GM12878 (cell line): ENCODE data around the gene COA1. TPM values are rescaled to one million over a fixed set of nuclear protein-coding genes. Genes with fewer than 3 reads are reported as not detected.

Experiments
- BCL11A ChIP-seq: IDR thresholded peaks from 2 replicates; pipeline ENCODE4 v1.6.1; 2011; ENCODE audit warnings: low read depth, low read length
- CBFB ChIP-seq: IDR thresholded peaks from 2 replicates; pipeline ENCODE4 v1.6.1; 2016; ENCODE audit warnings: antibody characterized with exemption, low read depth
- CHD1 ChIP-seq: IDR thresholded peaks from 2 replicates; pipeline ENCODE4 v1.6.1; 2012; ENCODE audit warnings: low read depth, low read length, improper control_type of control experiment
- CREB1 ChIP-seq: IDR thresholded peaks from 2 replicates; pipeline ENCODE4 v1.6.1; 2012; ENCODE audit warnings: low read depth, mild to moderate bottlenecking, inconsistent platforms
- DPF2 ChIP-seq: fragments of 450-650 bp; IDR thresholded peaks from 2 replicates; pipeline ENCODE4 v1.6.1; 2017; ENCODE audit warnings: mild to moderate bottlenecking
- ETV6 ChIP-seq, 2 experiments: fragments of 450-650 bp in 1 of 2; IDR thresholded peaks in 1 of 2; conservative IDR thresholded peaks in 1 of 2; 2 replicates each; pipeline ENCODE4 v1.6.1; 2014; ENCODE audit warnings: antibody characterized with exemption in 1 of 2, borderline replicate concordance in 1 of 2, low read depth in 1 of 2, mild to moderate bottlenecking in 1 of 2, moderate library complexity in 1 of 2
- HDGF ChIP-seq: fragments of 450-650 bp; IDR thresholded peaks from 2 replicates; pipeline ENCODE4 v1.6.1; 2016; ENCODE audit warnings: antibody characterized with exemption
- JUND ChIP-seq: IDR thresholded peaks from 2 replicates; pipeline ENCODE4 v1.6.1; 2012; ENCODE audit warnings: low read depth, mild to moderate bottlenecking, low read length, improper control_type of control experiment, moderate library complexity
- MTA3 ChIP-seq: IDR thresholded peaks from 2 replicates; pipeline ENCODE4 v1.6.1; 2012; ENCODE audit warnings: low read length, inconsistent platforms, borderline replicate concordance
- NBN ChIP-seq: fragments of 450-650 bp; IDR thresholded peaks from 2 replicates; pipeline ENCODE4 v1.6.1; 2016
- NFYA ChIP-seq: IDR thresholded peaks from 2 replicates; pipeline ENCODE4 v1.6.1; 2011; ENCODE audit warnings: low read depth, mild to moderate bottlenecking, low read length, improper control_type of control experiment, borderline replicate concordance
- NFYB ChIP-seq: IDR thresholded peaks from 2 replicates; pipeline ENCODE4 v1.6.1; 2011; ENCODE audit warnings: low read depth, mild to moderate bottlenecking, low read length, improper control_type of control experiment, moderate library complexity; ENCODE audit not compliant: insufficient read depth
- PKNOX1 ChIP-seq: fragments of 450-650 bp; IDR thresholded peaks from 2 replicates; pipeline ENCODE4 v1.6.1; 2016; ENCODE audit warnings: mild to moderate bottlenecking
- POU2F2 ChIP-seq: IDR thresholded peaks from 3 replicates; pipeline ENCODE4 v1.6.1; 2011; ENCODE audit warnings: low read depth, mild to moderate bottlenecking, low read length, borderline replicate concordance
- SKIL ChIP-seq: fragments of 450-650 bp; IDR thresholded peaks from 2 replicates; pipeline ENCODE4 v1.6.1; 2017; ENCODE audit warnings: mild to moderate bottlenecking, low read depth, inconsistent platforms; ENCODE audit not compliant: poor library complexity, severe bottlenecking
- SMC3 ChIP-seq: IDR thresholded peaks from 2 replicates; pipeline ENCODE4 v1.6.1; 2011; ENCODE audit warnings: low read length, improper control_type of control experiment, borderline replicate concordance
- SRF ChIP-seq, 2 experiments: IDR thresholded peaks; 2 replicates each; pipeline ENCODE4 v1.6.1; 2011; ENCODE audit warnings: low read depth in 2 of 2, low read length in 2 of 2, mild to moderate bottlenecking in 1 of 2, moderate library complexity in 1 of 2
- TCF12 ChIP-seq: IDR thresholded peaks from 2 replicates; pipeline ENCODE4 v1.6.1; 2011; ENCODE audit warnings: low read depth, mild to moderate bottlenecking, low read length
- YY1 ChIP-seq: IDR thresholded peaks from 2 replicates; pipeline ENCODE4 v1.6.1; 2011; ENCODE audit warnings: low read depth, mild to moderate bottlenecking, low read length
- ZBED1 ChIP-seq: IDR thresholded peaks from 2 replicates; pipeline ENCODE4 v1.6.1; 2016; ENCODE audit warnings: borderline replicate concordance
- polyA plus RNA-seq, 11 experiments: library from polyadenylated mRNA; depleted of rRNA in 4 of 11; unstranded in 6 of 11; stranded (reverse) in 5 of 11; fragments of >200 nt; fragmentation: Nextera tagmentation in 4 of 11; fragmentation: Illumina TruSeq in 1 of 11; extraction: Ambion mirVana in 4 of 11; extraction: Trizol in 1 of 11; gene quantifications; 1 replicate in 1 of 11; 2 replicates in 10 of 11; pipeline versions ENCODE4 v1.2.1 to v1.2.3, GENCODE V29; 2011 to 2016; ENCODE audit warnings: inconsistent platforms in 2 of 11, missing spikeins in 2 of 11, low read depth in 1 of 11
- total RNA-seq, 4 experiments: library from RNA; depleted of rRNA in 3 of 4; stranded (reverse); fragments of >200 nt in 3 of 4; fragmentation: Illumina TruSeq in 1 of 4; extraction: Trizol in 1 of 4; gene quantifications; 2 replicates each; pipeline versions ENCODE4 v1.2.1 to v1.2.3, GENCODE V29; 2013 to 2021
- TF ChIP-seq, protein P1 (sequence below): fragments of 450-650 bp; IDR thresholded peaks from 2 replicates; pipeline ENCODE4 v1.6.1; 2017; ENCODE audit warnings: mild to moderate bottlenecking, moderate library complexity

COA1 gene
- total and polyA plus RNA-seq, 10 of the 15 experiments (the other 5 are each of a cell fraction or from before 2014, with no cell fraction given), result 83.1 to 258 (median 111) TPM

- peak; percentile 26; the same call in 1 of the 2 replicates for TF ChIP-seq SMC3
- peak; percentile 100 for TF ChIP-seq SKIL
- TF ChIP-seq SRF (IDR thresholded peaks at IDR 0.05; ENCODE audit: low read depth in 2 of 2, low read length in 2 of 2), result peak; percentile 14 to 97; a peak in 2 of 4 replicates
- peak; percentile 3; the same call in 1 of the 2 replicates for TF ChIP-seq JUND
- TF ChIP-seq CREB1, result peak; percentile 63
- TF ChIP-seq POU2F2, result peak; percentile 91
- TF ChIP-seq, protein P1, sequence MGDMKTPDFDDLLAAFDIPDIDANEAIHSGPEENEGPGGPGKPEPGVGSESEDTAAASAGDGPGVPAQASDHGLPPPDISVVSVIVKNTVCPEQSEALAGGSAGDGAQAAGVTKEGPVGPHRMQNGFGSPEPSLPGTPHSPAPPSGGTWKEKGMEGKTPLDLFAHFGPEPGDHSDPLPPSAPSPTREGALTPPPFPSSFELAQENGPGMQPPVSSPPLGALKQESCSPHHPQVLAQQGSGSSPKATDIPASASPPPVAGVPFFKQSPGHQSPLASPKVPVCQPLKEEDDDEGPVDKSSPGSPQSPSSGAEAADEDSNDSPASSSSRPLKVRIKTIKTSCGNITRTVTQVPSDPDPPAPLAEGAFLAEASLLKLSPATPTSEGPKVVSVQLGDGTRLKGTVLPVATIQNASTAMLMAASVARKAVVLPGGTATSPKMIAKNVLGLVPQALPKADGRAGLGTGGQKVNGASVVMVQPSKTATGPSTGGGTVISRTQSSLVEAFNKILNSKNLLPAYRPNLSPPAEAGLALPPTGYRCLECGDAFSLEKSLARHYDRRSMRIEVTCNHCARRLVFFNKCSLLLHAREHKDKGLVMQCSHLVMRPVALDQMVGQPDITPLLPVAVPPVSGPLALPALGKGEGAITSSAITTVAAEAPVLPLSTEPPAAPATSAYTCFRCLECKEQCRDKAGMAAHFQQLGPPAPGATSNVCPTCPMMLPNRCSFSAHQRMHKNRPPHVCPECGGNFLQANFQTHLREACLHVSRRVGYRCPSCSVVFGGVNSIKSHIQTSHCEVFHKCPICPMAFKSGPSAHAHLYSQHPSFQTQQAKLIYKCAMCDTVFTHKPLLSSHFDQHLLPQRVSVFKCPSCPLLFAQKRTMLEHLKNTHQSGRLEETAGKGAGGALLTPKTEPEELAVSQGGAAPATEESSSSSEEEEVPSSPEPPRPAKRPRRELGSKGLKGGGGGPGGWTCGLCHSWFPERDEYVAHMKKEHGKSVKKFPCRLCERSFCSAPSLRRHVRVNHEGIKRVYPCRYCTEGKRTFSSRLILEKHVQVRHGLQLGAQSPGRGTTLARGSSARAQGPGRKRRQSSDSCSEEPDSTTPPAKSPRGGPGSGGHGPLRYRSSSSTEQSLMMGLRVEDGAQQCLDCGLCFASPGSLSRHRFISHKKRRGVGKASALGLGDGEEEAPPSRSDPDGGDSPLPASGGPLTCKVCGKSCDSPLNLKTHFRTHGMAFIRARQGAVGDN, result peak; percentile 54
- peak in 1 of 2 experiments; percentile 99; a peak in 2 of 4 replicates for TF ChIP-seq ETV6 (conservative IDR thresholded peaks at IDR 0.05 in 1 of 2, IDR thresholded peaks at IDR 0.05 in 1 of 2; ENCODE audit: borderline replicate concordance in 1 of 2, low read depth in 1 of 2)
- peak; percentile 16; the same call in 1 of the 2 replicates for TF ChIP-seq DPF2
- TF ChIP-seq CHD1, result peak; percentile 65; the same call in 1 of the 2 replicates
- TF ChIP-seq NFYB, result peak; percentile 66
- TF ChIP-seq MTA3, result peak; percentile 98
- TF ChIP-seq CBFB, result peak; percentile 98
- TF ChIP-seq ZBED1, result peak; percentile 91; the same call in 1 of the 2 replicates
- peak; percentile 91 for TF ChIP-seq BCL11A
- TF ChIP-seq TCF12, result peak; percentile 89
- TF ChIP-seq HDGF, result no peak
- peak; percentile 23; the same call in 1 of the 2 replicates for TF ChIP-seq PKNOX1
- no peak for TF ChIP-seq NFYA
- peak; percentile 89 for TF ChIP-seq NBN
- TF ChIP-seq YY1, result peak; percentile 15; the same call in 1 of the 2 replicates
Observed at GRCh38 chr7:43648473-43649406, 80.6 kb downstream of the COA1 start (continued).
